Hepatocyte (in vitro differentiated cells): Measurements from ENCODE around the gene TGM2.

Experiments
- CTCF ChIP-seq: fragments of 200-600 bp; sonication (generic); IDR thresholded peaks from 2 replicates; pipeline ENCODE4 v1.5.1; 2016; ENCODE audit warnings: antibody characterized with exemption, mild to moderate bottlenecking; ENCODE audit not compliant: poor library complexity
- EZH2 ChIP-seq: fragments of 200-600 bp; sonication (generic); IDR thresholded peaks from 2 replicates; pipeline ENCODE4 v1.6.1; 2016; ENCODE audit warnings: antibody characterized with exemption, mild to moderate bottlenecking, borderline replicate concordance

- TF ChIP-seq CTCF: no peak
- no peak for TF ChIP-seq EZH2
These were observed 13.5 kb upstream of the TGM2 start for GRCh38 chr20:38178581-38178980.
